ENCODE data around the gene MSL3B.
A peak's percentile ranks its signal among the peaks of the same experiment; 100 is the strongest.

DNA sequence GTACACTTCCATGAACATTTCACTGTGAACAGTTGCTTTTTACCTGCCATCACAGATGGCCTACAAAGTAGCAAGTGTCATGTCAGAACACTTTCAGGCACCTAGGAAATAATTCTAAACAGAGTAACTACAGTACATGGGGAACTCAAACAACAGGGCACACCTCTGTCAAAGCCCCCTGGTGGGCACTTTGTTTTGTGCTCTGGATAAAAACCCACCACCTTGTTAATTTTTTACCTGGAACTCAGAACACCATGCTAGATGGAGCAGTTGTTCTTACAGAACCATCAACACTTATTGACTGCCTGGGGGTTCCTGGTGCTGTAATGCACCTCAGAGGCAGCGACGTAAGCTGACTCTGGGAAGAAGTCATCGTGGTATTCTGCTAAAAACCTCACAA, 2.3 kb downstream of the MSL3B start:
- no peak for TF ChIP-seq ZSCAN29 (IDR thresholded peaks at IDR 0.05)
- no peak for TF ChIP-seq ZNF780A (CRISPR knock-in tag; IDR thresholded peaks at IDR 0.05)
- TF ChIP-seq, protein P1, sequence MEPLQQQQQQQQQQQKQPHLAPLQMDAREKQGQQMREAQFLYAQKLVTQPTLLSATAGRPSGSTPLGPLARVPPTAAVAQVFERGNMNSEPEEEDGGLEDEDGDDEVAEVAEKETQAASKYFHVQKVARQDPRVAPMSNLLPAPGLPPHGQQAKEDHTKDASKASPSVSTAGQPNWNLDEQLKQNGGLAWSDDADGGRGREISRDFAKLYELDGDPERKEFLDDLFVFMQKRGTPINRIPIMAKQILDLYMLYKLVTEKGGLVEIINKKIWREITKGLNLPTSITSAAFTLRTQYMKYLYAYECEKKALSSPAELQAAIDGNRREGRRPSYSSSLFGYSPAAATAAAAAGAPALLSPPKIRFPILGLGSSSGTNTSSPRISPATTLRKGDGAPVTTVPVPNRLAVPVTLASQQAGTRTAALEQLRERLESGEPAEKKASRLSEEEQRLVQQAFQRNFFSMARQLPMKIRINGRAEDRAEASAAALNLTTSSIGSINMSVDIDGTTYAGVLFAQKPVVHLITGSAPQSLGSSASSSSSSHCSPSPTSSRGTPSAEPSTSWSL (CRISPR knock-in tag; IDR thresholded peaks at IDR 0.05; ENCODE audit: borderline replicate concordance) = no peak
- no peak for TF ChIP-seq ETV6 (IDR thresholded peaks at IDR 0.05; ENCODE audit: borderline replicate concordance in 1 of 2, low read depth in 2 of 2, low read length in 1 of 2)
- no peak for TF ChIP-seq ETV6 (CRISPR knock-in tag; IDR thresholded peaks at IDR 0.05; ENCODE audit: borderline replicate concordance)
- peak in 1 of 3 experiments; percentile 39; a peak in 1 of 6 replicates for TF ChIP-seq CTCF (IDR thresholded peaks at IDR 0.05 in 2 of 3, conservative IDR thresholded peaks at IDR 0.05 in 1 of 3; ENCODE audit: insufficient read depth in 2 of 3, low read depth in 1 of 3, low read length in 3 of 3)
- no peak for TF ChIP-seq TAF1 (IDR thresholded peaks at IDR 0.05; ENCODE audit: control insufficient read depth, extremely low read depth, insufficient read depth, low read length, severe bottlenecking)
- no peak for TF ChIP-seq MLX (CRISPR knock-in tag; conservative IDR thresholded peaks at IDR 0.05)
- TF ChIP-seq, protein P2, sequence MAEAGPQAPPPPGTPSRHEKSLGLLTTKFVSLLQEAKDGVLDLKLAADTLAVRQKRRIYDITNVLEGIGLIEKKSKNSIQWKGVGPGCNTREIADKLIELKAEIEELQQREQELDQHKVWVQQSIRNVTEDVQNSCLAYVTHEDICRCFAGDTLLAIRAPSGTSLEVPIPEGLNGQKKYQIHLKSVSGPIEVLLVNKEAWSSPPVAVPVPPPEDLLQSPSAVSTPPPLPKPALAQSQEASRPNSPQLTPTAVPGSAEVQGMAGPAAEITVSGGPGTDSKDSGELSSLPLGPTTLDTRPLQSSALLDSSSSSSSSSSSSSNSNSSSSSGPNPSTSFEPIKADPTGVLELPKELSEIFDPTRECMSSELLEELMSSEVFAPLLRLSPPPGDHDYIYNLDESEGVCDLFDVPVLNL (CRISPR knock-in tag; IDR thresholded peaks at IDR 0.05; ENCODE audit: low read depth) = no peak
- TF ChIP-seq FOXK1 (CRISPR knock-in tag; IDR thresholded peaks at IDR 0.05; ENCODE audit: borderline replicate concordance) = no peak

Data from K562 (cell line).